ENCODE measurements around the gene ITPR1.

The ITPR1 gene

DNA sequence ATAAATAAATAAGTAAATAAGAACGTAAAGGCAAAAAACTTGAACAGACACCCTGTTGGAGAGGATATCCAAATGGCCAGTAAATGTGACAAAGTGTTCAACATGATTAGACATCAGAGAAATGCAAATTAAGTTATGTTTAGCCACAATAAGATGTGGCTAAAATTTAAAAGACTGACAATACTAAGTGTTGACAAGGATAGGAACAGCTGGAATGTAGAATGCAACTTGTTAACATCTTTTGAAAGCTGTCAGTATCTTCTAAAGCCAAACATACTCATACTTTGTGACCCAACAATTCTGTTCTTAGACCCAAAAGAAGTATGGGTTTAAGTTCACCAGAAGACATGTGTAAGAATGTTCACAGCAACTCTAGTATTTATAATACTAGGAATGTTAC, 197.1 kb downstream of the ITPR1 start:
- no peak for DNase-seq

GRCh38 chr3:4693620-4694019, 200.5 kb downstream of the ITPR1 start:
- no peak for DNase-seq

DNA sequence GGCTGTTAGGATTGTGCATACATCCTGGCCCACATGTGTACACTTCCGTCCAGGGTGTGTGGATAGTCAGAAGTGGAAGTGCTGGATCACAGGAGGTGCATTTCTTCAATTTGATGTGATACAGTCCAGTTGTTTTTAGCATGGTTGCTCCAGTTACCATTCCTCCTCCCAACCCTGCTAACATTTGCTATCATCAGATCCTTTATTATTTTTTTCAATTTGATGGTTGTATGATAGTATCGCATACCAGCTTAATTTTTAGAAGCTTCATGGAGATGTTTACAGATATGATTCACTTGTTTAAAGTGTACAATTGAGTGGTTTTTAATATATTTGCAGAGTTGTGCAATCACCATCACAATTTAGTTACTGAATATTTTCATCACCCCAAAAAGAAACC, 202.7 kb downstream of the ITPR1 start:
- DNase-seq = no peak

DNA sequence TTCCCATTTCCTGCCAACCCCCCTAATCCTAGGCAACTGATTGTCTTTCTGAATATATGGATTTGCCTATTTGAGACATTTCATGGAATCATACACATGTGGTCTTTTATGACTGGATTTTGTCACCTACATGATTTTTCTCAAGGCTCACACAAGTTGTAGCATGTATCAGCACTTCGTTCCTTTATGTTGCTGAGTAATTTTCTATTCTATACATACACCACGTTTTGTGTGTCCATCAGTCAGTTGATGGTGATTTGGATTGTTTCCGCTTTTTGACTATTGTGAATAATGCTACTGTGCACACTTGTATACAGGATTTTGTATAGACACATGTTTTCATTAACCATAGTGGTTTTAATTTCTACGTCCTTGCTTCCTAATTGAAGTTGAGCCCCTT, 203.1 kb downstream of the ITPR1 start:
- DNase-seq = no peak

DNA sequence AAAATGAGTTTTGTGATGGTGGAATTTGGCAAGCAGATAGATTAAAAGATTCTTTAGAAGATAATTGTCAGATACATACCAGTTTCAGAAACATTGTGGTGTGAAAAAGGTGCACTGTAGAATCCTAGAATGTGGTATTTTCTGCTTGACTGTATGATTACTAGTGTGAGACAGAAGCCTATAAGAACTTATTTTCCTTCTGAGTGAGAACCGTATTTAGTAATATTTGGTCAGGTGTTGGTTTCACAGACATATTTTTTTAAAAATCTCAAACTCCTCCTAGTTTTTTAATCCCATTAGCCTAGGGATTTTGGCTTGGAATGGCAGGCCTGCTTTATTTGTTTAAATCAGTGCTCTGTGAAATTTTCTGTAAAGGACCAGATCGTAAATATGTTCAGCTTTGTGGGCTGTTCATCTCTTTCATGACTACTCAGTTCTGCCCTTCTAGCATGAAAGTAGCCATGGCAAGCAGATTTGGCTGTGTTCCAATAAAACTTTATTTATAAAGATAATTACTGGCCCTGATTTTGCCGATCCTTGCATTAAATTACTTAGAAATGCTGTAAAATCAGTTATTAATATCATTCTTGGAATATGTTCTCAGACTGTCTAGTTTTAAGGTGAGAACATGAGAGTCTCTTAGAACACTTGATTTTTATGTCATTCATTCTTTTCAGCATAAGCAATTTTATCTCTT, 205.1 kb downstream of the ITPR1 start:
- DNase-seq = no peak

GRCh38 chr3:4703054-4703480, 209.9 kb downstream of the ITPR1 start:
- DNase-seq = no peak

DNA sequence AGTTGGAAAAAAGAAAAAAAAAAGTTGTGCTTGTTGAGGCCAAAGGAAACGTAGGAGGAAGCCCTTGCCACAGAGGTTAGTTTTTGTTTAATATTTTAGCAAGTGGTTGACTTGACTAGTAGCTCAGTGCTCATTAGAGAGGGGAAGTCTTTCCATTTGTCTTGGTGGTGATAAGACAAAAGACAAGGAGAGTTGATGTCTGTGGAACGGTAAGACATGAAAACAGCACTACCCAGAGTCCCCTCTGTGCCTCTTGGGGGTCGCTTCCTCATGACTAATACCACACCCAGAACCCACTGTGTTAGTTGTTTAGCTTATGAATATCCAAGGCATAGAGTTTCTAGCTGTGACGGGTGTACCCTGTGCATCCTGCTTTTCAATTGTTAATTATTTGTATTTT, 211.4 kb downstream of the ITPR1 start:
- no peak for DNase-seq

- no peak for DNase-seq
Observed at GRCh38 chr3:4707324-4707723, 214.2 kb downstream of the ITPR1 start.

- DNase-seq = no peak
Observed at GRCh38 chr3:4708230-4708629, 215.1 kb downstream of the ITPR1 start.

DNA sequence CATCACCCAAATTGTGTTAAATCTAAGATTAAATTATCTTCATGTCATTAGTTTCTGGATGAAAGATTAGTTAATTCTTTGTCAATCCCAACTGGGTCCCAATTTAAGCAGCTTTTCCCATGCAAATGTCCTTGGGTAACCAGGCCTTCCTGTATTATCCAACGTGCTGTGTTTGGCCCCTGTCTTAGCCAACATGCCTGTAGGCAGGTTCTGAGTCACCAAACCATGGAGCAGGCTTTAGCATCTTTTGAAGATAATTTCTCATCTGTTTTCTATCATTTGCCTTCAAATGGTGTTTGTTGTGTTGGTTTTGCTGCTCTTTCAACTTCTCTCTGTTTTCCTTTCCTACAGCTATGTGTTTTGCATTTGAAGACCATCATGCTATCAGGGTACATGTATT, 216.2 kb downstream of the ITPR1 start:
- no peak for DNase-seq

DNA sequence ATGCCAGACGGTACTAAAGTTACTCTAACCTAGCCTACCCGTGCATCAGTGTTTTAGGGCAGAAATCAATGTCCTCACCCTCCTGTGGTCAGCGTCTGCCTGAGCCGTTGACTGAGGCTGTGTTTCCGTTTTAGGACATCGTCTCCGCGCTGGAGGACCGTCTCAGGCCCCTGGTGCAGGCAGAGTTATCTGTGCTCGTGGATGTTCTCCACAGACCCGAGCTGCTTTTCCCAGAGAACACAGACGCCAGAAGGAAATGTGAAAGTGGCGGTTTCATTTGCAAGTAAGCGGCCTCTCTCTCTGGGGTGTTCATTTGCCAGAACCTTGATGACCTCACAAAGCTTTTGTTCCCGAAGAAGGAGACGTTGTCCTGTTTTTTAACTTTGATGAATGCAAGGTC, 217.0 kb downstream of the ITPR1 start:
- DNase-seq = no peak

DNA sequence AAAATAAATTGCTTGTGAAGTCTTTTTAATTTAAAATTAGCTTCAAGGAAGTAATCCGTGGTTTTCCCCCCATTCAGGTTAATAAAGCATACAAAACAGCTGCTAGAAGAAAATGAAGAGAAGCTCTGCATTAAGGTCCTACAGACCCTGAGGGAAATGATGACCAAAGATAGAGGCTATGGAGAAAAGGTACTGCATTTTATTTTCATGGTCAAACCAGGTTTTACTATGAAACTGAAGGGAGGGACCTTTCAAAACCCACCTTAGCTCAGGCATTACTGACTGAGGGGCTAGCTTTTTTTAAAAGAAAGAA, 218.5 kb downstream of the ITPR1 start:
- no peak for DNase-seq

DNA sequence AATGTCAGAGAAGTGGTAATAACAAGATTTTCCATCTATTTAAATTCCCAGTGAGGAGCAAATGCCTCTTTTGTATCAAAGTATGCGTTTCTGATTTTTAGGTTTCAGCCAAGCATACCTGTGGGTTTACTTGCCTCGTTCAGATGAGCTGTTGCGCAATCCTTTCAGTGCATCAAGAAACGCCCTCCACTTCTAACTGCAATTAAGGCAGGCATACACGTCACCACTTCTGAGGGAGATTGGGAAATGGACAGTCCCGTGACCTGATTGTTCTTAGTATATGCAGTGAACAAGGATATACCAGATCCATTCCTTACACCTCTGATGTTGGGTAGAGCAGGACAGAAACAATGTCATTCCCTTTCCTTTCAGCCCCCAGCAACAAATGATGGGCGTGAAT, 219.0 kb downstream of the ITPR1 start:
- DNase-seq = no peak

DNA sequence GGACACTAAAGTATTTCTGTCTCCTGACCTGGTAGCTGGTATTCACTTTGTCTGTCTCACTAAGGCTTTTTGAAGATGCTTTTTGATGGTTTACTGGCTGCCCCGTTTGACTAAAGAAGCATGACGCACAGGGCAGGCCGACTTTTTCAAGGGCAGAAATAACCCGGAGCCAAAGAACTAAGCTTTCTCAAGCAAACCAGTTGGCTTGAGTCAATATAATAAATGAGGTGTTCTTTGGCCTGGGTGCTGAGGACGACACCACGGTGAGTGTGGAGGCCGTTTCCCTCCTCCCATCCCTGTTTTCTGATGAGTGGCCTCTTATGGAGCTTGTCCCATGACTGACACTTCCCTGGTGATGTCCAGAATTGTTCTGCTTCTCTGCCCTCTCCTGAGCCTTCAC, 220.9 kb downstream of the ITPR1 start:
- DNase-seq = no peak

DNA sequence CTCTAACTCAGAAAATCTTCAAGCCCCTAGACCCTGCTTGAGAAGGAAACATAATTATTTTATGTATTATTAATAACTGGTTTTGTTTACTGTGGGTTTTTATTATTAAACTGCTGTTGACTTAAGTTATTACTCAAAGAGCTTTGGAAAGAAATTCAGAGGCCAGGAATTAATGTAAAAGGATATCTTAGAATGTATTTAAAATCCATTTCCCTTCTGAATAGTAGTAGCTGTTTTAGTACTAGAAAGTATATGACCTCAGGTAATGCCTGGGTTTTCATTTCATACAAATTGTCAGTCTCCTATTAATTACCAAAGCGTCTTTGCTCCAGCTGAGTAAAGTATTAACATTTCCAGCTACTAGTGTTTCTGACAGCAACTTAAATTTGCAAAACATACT, 223.1 kb downstream of the ITPR1 start:
- no peak for DNase-seq

DNA sequence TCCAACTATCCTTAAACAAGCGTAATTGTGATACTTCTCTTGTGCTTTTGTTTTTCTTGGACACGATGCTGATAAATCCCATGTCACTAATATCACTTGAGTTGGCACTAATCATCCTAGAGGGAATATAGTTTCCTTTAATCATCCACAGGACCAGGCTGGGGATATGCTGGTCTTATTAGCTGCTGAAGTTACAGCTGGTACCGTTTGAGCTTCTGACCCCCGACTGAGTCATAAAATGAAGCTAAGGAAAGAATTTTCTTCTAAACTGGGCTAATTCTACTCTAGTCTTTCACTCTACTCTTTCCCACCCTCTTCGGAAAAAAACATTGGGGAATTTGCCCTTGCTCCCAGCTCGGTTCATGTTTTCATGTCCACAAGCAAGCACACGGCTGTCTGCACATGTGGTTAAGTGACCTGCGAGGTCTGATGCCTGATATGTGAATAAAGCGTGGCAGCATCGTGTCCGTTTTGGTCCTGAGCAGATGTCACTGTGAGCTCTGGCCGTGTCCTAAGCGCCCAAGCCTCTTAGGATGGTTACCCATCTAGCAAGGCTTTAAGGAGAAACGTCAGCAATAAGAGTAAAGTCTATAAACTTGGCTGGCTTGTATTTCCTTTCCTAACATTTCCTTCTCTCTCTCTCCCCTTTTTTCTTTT, 223.7 kb downstream of the ITPR1 start:
- no peak for DNase-seq

DNA sequence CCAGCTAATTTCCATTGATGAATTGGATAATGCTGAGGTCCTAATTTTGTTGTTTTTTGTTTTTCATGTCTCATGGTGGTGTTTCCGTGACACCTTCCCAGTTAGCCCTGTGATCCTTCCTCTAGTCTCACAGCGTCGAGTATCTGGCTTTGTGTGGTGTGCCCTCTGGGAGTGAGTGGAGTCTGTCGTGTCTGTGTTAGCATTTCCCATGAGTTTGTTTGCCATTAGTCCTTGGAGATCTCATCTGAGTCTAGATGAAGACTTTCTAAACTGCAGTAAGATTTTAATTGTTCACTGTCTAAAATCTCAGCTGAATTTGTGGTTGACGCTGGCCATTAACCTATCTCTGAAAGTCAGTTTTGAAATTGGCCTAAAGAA, 224.2 kb downstream of the ITPR1 start:
- no peak for DNase-seq

DNA sequence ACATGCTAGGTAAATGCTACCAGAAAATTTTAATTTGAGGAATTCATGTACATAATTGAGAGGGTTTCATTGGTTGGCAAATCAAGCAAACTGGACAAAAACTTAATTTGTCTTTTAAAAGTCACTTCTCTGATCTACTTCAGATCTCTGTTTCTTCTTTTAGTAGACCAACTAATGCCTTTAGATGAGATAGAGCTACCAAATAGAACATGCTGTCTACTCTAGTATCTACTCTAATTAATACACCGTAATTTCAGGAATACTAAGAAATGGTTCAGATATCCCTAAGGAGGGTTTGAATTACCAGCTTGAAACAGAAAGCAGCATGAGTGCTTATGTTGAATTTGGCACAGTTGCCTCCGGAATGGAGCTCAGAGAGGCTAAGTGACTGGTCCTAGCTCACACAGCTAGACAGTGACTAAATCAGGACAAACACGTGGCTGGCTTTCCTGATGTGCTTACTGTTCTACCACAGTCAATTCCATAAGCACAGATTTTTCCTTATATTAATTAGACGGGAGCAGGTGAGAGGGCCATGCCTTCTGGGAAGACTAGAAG, 225.1 kb downstream of the ITPR1 start:
- no peak for DNase-seq

DNA sequence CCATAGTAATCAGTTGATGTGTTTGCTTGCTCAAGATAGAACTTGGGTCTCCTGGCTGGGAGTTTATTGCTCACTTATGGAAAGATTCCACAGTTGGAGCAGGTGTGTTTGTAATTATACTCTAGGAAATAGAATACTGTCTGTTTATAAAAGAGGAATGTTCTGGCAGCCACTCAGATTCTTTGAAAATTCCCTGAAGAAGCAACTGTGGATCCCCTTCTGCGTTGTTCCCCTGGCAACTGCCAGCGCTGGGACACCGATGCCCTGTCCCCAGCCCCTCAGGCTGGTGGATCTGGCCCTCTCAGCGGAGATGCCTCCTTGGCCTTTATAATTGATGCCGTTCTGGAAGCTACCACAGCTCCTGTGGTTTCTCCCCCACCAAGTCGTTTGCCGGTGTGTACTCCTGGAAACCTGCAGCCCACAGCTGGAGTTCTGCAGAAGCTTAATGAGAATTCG, 225.9 kb downstream of the ITPR1 start:
- no peak for DNase-seq

- DNase-seq = no peak
Observed at GRCh38 chr3:4720316-4721075, 227.3 kb downstream of the ITPR1 start.

DNA sequence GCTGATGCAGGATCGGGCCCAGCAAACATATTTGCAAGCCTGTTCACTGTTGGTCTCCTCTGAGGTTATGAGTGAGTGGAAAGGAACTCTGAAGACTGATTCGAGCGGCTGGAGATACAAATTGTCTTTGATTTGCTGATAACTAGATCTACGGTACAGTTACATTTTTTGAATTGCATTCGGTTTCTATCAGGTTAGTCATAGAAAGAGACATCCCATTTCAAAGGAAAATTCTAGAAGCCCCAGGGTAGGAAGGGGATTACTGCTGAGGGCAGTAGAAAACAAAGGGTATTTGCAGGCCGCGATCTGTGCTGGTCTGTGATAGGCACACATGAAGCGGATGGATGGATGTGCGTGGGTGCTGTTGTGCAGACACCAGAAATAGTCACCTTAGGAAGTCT, 228.4 kb downstream of the ITPR1 start:
- no peak for DNase-seq

- no peak for DNase-seq
Observed at GRCh38 chr3:4722103-4722502, 229.0 kb downstream of the ITPR1 start.

DNA sequence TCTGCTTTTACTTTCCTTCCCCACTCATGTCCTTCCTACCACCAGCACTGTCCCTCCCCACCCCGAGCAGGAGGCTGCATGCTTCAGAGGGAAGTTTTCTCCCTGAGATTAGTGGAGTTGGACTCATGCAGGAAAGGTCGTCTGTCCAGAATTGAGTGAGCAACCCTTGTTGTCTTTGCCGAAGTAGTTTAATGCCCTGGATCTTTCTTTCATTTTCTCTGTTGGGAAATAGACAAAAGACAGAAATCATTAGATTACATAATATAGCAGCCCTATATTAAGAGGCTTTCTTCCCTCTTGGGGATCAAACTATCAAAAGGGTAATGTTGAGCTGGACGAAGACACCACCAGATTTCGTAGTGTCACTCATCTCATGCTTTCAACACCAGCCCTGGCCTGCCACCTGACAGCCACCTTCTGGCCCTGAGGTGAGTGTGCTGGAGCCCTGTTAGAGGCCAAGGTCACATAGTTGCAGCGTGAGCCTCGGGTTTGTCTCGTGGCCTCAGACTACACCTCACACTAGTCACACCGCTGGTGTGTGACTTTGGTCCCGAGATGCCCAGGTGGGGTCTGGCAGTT, 231.0 kb downstream of the ITPR1 start:
- no peak for DNase-seq

DNA sequence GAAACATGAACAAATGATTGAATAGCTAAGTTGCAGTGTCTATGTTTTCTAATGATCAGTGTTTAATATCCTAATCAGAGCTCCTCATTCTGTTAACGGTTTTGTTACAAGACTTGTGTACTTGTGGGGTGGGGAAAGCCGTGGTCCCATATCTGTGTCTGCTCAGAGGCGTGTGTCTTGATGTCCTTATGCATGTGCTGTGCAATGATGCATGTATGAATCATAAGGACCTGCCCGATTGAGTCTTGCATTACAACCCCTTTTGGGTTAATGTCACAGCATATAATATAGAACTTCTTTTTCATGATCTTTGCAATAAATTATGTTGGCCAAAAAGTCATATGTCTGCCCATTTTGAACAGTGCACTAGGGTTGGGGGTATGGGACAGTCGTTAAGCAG, 233.4 kb downstream of the ITPR1 start:
- no peak for DNase-seq
